GM12873 (cell line): Measurements from ENCODE around the gene PRELP.

Experiments
- CTCF ChIP-seq: IDR thresholded peaks from 2 replicates; pipeline ENCODE4 v1.5.1; 2012; ENCODE audit warnings: low read depth, mild to moderate bottlenecking, moderate library complexity, low read length, control low read depth; ENCODE audit not compliant: insufficient read depth; ENCODE audit errors: missing control alignments

PRELP gene

DNA sequence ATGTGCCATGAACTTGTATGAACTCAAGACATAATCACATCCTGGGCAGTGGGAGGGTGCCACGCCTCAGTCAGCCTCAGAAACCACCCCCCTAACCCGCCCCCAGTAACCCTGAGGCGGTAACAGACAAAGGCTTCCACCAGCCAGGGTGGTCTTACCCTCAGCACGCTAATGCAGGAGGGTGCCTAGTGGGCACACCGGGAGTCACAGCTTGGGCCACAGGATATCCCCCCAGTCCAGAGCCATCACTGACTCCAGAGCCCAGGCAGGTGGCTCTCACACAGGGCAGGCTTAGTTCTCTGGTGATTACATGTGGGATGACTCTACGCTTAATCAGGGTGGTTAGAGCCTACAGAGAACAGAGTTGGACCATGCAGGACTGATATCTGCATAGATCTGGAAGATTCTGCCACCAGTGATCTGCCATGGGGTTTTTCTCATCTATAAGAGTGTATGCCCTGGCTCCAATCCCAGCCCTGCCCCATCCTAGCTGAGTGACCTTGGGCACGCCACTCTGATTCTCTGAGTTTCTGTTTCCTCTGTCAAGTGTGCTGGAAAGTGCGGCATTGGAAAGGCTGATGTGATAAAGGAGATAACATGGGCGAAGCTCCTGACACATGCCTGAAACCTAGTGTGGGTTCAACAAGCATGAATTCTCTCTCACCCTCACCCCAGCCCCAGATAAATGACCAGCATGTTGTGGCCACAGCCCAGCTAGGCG, 45.6 kb downstream of the PRELP start:
- TF ChIP-seq CTCF = no peak

DNA sequence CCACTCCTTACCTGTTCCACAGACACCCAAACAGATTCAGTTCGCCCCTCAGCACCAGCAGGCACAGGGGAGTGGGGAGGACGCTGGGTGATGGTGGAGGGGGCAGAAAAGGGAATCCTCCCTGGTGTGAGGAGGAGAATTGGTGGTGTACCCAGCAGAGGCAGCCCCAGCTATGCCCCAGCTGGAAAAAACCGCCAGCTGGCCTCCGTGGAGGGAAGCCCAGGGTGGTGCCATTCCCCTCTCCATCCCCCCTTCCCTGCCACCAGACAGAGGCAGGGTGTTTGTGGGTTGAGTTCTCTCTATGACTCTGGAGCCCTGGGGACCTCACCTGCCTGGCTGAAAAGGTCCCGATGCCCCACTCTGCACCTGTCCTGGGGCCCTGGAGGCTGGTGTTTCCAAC, 46.2 kb downstream of the PRELP start:
- TF ChIP-seq CTCF = no peak

DNA sequence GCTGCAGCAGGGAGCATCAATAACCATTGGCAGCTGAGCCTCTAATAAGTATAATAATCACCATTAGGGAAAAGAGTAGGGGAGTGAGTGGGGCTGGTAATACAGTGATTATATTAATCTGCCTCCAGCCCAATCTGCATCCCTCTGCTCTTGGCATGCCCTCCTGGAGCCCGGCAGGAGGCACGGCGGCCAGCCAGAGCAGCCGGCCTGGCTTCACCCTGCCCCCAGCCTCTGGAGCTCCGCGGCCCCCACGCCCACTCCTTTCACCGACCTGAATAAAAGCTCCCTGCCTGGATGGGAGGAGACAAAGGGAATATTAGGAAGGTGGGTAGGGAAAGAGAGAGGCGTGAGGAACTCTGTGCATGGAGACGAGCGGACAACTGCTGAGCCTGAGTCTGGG, 46.6 kb downstream of the PRELP start:
- TF ChIP-seq CTCF = no peak

DNA sequence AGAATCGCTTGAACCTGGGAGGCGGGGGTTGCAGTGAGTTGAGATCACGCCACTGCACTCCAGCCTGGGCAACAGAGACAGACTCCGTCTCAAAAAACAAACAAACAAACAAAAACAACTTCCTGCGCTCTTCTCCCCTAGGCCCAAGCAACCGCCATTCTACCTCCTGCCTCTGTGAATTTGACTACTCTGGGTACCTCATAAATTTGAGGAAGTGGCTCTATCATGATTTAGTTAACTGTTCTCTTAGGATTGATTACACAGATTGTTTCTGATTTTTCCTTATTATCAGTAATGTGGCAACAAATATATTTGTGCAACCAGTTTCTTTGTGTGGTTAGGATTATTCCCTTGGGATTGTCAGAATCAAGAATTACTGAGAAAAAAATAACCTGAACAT, 48.1 kb downstream of the PRELP start:
- TF ChIP-seq CTCF = no peak

DNA sequence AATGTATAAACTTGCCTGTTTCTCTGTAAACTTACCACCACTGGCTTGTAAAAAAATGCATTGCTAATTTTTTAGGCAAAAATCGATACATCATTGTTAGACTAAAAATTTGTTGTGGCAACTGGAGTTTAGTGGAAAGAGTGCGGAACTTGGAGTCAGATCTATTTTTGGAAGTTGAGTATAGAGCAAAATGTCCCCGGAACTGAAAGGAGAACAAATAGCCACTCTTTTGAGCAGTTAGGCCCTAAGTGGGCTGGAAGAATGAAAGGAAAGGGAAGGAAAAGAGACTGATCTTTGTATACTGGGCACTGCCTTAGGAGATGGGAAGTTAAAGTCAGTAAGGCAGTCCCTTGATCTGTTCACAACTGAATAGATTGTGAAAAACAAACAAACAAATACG, 48.5 kb downstream of the PRELP start:
- TF ChIP-seq CTCF = no peak

DNA sequence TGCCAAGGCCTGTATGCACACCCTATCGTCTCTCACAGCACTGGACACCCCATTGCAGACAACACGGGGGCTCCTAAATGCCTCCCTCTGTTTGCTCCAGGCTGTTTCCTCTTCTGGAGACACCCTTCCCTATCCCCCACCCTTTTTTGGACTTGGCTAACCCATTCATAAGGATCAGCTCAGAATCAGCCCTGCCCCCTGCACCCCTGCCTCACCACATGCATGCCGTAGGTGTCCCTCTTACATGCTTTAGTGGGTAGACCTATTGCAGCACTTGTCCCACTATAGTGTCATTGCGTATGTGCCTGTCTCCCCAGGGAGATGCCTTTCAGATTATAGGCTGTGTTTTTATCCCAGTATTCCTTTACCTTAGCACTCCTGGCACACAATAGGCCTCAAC, 49.2 kb downstream of the PRELP start:
- no peak for TF ChIP-seq CTCF

GRCh38 chr1:203525685-203526084, 50.1 kb downstream of the PRELP start:
- TF ChIP-seq CTCF = no peak

- TF ChIP-seq CTCF = no peak
Observed at GRCh38 chr1:203526130-203526529, 50.5 kb downstream of the PRELP start.
